Testis (tissue), 3 donors: Measurements from ENCODE around the gene ACTMAP. TPM values are rescaled to one million over a fixed set of nuclear protein-coding genes. Genes with fewer than 3 reads are reported as not detected.

Source experiments
- DNase-seq: peaks from one replicate; pipeline ENCODE4 v3.0.0-alpha.2; 2019
- H3K27ac ChIP-seq, 2 donors: fragments of 200-600 bp; sonication (generic); one replicate each; pipeline ENCODE4 v1.5.1; 2019
- H3K27me3 ChIP-seq: fragments of 200-600 bp; sonication (generic); one replicate; pipeline ENCODE4 v1.5.1; 2019
- H3K36me3 ChIP-seq: fragments of 200-600 bp; sonication (generic); one replicate; pipeline ENCODE4 v1.5.1; 2017; ENCODE audit warnings: low read depth; ENCODE audit errors: missing control alignments
- H3K4me1 ChIP-seq: fragments of 200-600 bp; sonication (generic); one replicate; pipeline ENCODE4 v1.5.1; 2019
- H3K4me3 ChIP-seq, 2 donors: fragments of 200-600 bp; sonication (generic); one replicate each; pipeline ENCODE4 v1.5.1; 2017 to 2019
- H3K9me3 ChIP-seq: fragments of 200-600 bp; sonication (generic); one replicate; pipeline ENCODE4 v1.5.1; 2017
- POLR2A ChIP-seq: fragments of 450-650 bp; IDR thresholded peaks from one replicate; pipeline ENCODE4 v1.6.1; 2017; ENCODE audit warnings: antibody characterized with exemption, mild to moderate bottlenecking, moderate library complexity
- WGBS, 2 donors: methylation state at CpG; one replicate each; pipeline ENCODE4 v1.1.5; 2018; 5-methylcytosine and 5-hydroxymethylcytosine counted together
- intact Hi-C: fragments of 100-400 bp; cut with DNase I; formaldehyde crosslinking; loops from one replicate; pipeline ENCODE4 v1.15.1; 2023; ENCODE audit warnings: low total_unique reads
- polyA plus RNA-seq: library from polyadenylated mRNA; stranded (reverse); fragments of 350-450 nt; fragmentation: Illumina TruSeq; extraction: RNeasy Lipid Tissue Mini Kit (QIAGEN cat#74804); gene quantifications from one replicate; pipeline ENCODE4 v1.2.3, GENCODE V29; 2014; ENCODE audit warnings: low read depth, low replicate concordance; ENCODE audit not compliant: insufficient read depth
- total RNA-seq, 2 donors: library from RNA; depleted of rRNA; stranded (reverse); fragments of >200 nt; gene quantifications; one replicate each; pipeline ENCODE4 v1.2.3, GENCODE V29; 2016
- TF ChIP-seq, protein P1 (sequence below), 3 experiments: fragments of 450-650 bp in 2 of 3; fragments of 200-600 bp in 1 of 3; sonication (generic) in 1 of 3; IDR thresholded peaks; one replicate each; pipeline ENCODE4 v1.5.1; 2016 to 2019; ENCODE audit warnings: antibody characterized with exemption in 3 of 3, mild to moderate bottlenecking in 2 of 3, moderate library complexity in 1 of 3

Gene ACTMAP
- total and polyA plus RNA-seq, 3 donors from 2014 or later, result 14.8 to 21.5 (median 17.7) TPM

- Histone ChIP-seq H3K27me3 (no peaks in the 10 kb centered on the region), H3K9me3 (no peaks in the 10 kb centered on the region), H3K4me3 (no peak overlapping the region), H3K27ac (peak overlapping the region; percentile 39 to 73), H3K36me3 (no peaks in the 10 kb centered on the region), H3K4me1 (peaks cover 23% of the 10 kb centered on the region)
- intact Hi-C loops, result no loop called here
- no peak for DNase-seq
- TF ChIP-seq, protein P1, sequence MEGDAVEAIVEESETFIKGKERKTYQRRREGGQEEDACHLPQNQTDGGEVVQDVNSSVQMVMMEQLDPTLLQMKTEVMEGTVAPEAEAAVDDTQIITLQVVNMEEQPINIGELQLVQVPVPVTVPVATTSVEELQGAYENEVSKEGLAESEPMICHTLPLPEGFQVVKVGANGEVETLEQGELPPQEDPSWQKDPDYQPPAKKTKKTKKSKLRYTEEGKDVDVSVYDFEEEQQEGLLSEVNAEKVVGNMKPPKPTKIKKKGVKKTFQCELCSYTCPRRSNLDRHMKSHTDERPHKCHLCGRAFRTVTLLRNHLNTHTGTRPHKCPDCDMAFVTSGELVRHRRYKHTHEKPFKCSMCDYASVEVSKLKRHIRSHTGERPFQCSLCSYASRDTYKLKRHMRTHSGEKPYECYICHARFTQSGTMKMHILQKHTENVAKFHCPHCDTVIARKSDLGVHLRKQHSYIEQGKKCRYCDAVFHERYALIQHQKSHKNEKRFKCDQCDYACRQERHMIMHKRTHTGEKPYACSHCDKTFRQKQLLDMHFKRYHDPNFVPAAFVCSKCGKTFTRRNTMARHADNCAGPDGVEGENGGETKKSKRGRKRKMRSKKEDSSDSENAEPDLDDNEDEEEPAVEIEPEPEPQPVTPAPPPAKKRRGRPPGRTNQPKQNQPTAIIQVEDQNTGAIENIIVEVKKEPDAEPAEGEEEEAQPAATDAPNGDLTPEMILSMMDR (IDR thresholded peaks at IDR 0.05), result no peak
- TF ChIP-seq POLR2A, result no peak
- WGBS, 2 donors, result 89 to 90% methylated on average over 9 to 10 of the region's 10 CpGs
Measured at GRCh38 chr19:40741527-40742390, 8.5 kb downstream of the ACTMAP start.

DNA sequence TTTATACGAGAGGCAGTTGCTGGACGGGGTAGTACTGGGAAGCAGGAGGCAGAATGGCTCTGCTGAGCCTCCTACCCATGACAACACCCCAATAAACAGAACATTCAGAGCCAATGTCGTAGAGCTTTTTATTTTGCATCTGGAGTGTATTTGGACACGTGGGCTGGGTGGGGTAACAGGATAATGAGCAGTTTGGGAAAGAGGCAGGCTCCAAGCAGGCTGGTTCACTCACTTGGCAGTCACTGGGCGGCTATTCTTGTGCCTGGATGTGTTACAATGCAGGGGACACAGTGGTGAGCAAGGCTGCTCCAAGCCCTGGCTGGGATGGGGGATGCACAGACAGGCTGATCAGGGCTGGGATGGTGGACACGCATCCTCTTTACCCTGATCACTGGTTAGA, 9.5 kb downstream of the ACTMAP start:
- H3K27me3 ChIP-seq, result no peaks in the 10 kb centered on the region
- H3K4me1 ChIP-seq, result peaks cover 22% of the 10 kb centered on the region
- WGBS, 2 donors, result 68 to 70% methylated on average over 6 of the region's 6 CpGs
- intact Hi-C loops, result no loop called here
- TF ChIP-seq POLR2A, result no peak
- TF ChIP-seq, protein P1 (IDR thresholded peaks at IDR 0.05), result no peak
- no peak overlapping the region for H3K4me3 ChIP-seq
- peak overlapping the region; percentile 39 to 73 for H3K27ac ChIP-seq
- no peaks in the 10 kb centered on the region for H3K36me3 ChIP-seq
- no peaks in the 10 kb centered on the region for H3K9me3 ChIP-seq
- DNase-seq, result peak; percentile 78

DNA sequence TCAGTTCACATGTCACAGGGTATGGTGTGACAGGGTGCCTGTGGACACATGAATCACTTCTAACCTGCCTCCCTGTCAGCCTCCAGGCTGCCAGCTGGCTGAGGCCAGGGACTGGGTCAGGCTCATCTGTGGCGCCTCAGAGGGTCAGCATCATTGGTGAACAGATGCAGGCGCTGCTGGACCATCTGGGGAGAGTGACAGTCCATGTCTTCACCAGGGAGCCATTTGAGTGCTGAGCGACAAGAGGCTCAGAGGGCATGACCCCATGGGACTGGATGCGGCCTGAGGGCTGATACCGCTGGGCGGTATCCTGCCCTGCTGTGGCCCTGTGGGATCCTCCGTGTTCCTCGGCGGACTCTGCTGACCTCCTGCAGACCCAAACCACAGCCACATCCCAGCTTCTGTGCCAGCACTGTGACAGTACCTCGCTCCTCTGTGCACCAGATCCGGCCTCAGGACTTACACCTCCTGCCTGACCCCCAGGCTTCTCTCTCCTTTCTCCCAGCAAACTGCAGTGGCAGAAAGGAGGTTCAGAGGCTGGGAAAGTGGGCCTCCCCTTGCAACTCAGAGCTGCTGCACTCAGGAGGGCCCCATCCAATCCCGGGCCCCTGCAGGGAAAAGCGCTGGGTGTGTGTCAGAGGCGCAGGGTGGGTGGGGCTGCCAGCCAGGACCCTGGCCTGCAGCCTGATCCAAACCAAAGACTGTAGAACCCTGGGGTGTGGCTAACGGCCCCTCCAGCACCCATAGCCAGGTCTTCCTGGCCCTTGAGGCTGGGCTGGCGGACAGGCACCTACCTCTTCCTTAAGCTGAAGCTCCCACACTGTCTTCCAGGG, 10.2 kb downstream of the ACTMAP start:
- H3K4me3 ChIP-seq, result no peak overlapping the region
- peaks cover 16% of the 10 kb centered on the region for H3K4me1 ChIP-seq
- H3K27me3 ChIP-seq, result no peaks in the 10 kb centered on the region
- no peaks in the 10 kb centered on the region for H3K9me3 ChIP-seq
- no peaks in the 10 kb centered on the region for H3K36me3 ChIP-seq
- no peak for DNase-seq
- H3K27ac ChIP-seq, result peak overlapping the region in 1 of 2 donors; percentile 73
- intact Hi-C loops, result no loop called here
- 64 to 68% methylated on average over 2 to 11 of the region's 16 CpGs for WGBS, 2 donors
- TF ChIP-seq, protein P1 (IDR thresholded peaks at IDR 0.05), result no peak
- no peak for TF ChIP-seq POLR2A

DNA sequence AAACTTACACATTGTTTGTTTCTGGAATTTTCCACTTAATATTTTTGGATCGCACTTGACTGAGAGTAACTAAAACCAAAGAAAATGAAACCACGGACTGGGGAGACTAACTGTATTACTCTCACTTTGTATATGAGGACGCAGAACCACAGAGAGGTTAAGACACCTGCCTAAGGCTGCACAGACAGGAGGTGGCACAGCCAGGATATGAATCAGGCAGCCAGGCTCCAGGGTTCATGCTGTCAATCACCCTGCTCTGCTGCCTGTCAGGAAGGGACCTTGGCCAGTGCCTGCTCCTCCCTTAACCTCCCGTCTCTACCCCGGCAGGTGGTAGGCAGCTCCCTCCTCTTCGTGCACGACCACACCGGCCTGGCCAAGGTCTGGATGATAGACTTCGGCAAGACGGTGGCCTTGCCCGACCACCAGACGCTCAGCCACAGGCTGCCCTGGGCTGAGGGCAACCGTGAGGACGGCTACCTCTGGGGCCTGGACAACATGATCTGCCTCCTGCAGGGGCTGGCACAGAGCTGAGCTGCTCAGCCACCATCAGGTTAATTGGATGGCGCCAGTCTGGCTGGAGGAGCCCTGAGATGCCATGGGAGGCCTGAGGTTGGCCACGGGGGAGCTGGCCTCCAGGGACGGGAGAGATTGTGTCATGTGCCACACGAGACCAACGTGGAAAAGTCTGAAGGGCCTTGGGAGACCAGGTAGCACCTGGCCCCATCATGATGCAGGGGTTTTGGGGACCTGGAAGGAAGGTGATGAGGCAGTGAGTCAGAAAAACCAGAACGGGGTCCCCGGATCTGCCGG, 11.0 kb downstream of the ACTMAP start:
- WGBS, 2 donors, result 79 to 80% methylated on average over 13 to 17 of the region's 22 CpGs
- Histone ChIP-seq H3K36me3 (no peaks in the 10 kb centered on the region), H3K4me1 (peaks cover 13% of the 10 kb centered on the region), H3K4me3 (no peak overlapping the region), H3K27me3 (no peaks in the 10 kb centered on the region), H3K9me3 (no peaks in the 10 kb centered on the region), H3K27ac (peak overlapping the region in 1 of 2 donors; percentile 73)
- intact Hi-C loops, result no loop called here
- TF ChIP-seq POLR2A, result no peak
- TF ChIP-seq, protein P1 (IDR thresholded peaks at IDR 0.05), result no peak
- DNase-seq, result no peak
